Measurements from ENCODE around the gene RIBC1.
"Not testable (repeated sequence)": the region's sequence is repeated elsewhere in the genome, so short reads cannot be mapped to it uniquely, and the experiment has no call there.

Gene RIBC1

GRCh38 chrX:53422861-53423306, at the start of gene RIBC1:
Gene RIBC1, plus strand, starts transcription at chrX:53422873. Its CDS starts 3,404 bp downstream, at chrX:53426277.
- DNase-seq (ENCODE audit: low spot score) = no peak

DNA sequence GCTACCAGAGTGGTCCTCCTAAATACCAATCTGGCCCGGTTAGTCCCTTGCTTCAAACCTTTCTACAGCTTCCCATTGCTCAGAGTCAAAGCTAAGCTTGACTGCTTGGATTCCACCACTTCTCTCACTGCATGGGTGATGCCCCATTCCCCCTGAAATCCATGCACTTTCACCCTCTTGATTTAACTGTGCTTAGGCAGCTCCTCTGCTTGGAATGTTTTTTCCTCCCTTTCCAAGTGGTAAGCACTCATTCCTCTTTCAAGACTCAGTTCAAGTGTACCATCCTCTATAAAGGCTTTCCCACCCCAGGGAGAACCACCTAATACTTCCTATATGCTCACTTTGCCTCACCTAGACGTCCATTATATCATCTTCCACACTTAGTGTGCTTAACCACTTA, 49.4 kb upstream of the RIBC1 start:
- no peak for DNase-seq (ENCODE audit: low spot score)

- DNase-seq (ENCODE audit: low spot score) = no peak
Observed at GRCh38 chrX:53374222-53374820, 48.4 kb upstream of the RIBC1 start.

- no peak for DNase-seq (ENCODE audit: low spot score)
Observed at GRCh38 chrX:53374923-53375322, 47.8 kb upstream of the RIBC1 start.

- DNase-seq (ENCODE audit: low spot score) = no peak
Observed at GRCh38 chrX:53376888-53377287, 45.8 kb upstream of the RIBC1 start.

- DNase-seq (ENCODE audit: low spot score) = no peak
Observed at GRCh38 chrX:53377464-53377863, 45.2 kb upstream of the RIBC1 start.

GRCh38 chrX:53379008-53379710, 43.5 kb upstream of the RIBC1 start:
- no peak for DNase-seq (ENCODE audit: low spot score)

- no peak for DNase-seq (ENCODE audit: low spot score)
Observed at GRCh38 chrX:53379747-53380146, 42.9 kb upstream of the RIBC1 start.

DNA sequence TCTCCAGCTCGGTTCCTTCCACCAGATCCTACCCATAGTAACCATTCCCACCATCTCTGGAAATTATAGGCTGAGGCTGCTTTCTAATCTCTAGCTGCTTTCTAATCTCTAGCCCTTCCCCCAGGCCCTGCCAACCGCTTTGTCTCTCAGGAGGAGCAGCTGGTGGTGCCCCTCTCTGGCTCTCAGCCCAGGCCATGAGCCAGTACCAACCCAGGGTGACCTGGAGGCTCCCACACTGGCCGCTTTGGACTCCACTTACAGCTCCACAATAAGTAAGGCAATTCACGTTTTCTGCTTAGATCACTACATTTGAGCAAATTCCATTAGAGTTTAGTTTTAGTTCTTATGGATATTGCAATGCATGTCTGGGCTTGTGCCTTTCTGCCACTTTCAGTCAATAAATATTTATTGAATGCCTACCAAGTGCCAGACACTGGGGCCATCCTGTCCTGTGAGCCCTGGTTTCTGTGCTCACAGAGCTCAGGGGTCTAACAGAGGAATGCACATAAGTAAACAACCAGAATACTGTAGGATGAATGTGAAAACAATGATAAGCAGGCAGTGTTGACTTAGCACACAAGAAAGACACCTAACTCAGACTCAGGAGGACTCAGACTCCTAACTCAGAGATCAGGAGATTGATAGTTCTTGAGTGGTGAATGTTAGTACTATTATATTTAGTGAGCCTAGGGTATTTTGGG, 39.1 kb upstream of the RIBC1 start:
- DNase-seq (ENCODE audit: low spot score) = no peak

- DNase-seq (ENCODE audit: low spot score) = no peak
Observed at GRCh38 chrX:53395605-53396298, 26.9 kb upstream of the RIBC1 start.

GRCh38 chrX:53398216-53398615, 24.5 kb upstream of the RIBC1 start:
- DNase-seq (ENCODE audit: low spot score) = no peak

GRCh38 chrX:53403535-53403934, 19.1 kb upstream of the RIBC1 start:
- DNase-seq (ENCODE audit: low spot score) = no peak

- no peak for DNase-seq (ENCODE audit: low spot score)
Observed at GRCh38 chrX:53412446-53412845, 10.2 kb upstream of the RIBC1 start.

DNA sequence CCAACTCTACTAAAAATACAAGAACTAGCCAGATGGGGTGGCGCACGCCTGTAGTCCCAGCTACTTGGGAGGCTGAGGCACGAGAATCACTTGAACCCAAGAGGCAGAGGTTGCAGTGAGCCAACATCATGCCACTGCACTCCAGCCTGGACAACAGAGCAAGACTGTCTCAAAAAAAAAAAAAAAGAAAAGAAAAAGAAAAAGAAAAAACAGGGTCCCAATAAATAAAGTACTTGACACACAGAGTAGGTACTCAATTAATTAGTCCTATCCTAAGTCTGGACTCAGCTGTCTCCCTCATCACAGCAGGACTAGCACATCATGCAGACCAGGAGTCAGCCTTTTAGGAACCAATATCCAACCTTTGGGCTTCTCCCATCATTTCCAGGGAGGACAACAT, 2.3 kb upstream of the RIBC1 start:
- DNase-seq (ENCODE audit: low spot score) = not testable (repeated sequence)

- DNase-seq (ENCODE audit: low spot score) = no peak
Observed at GRCh38 chrX:53421125-53421524, 1.5 kb upstream of the RIBC1 start.

GRCh38 chrX:53421772-53422085, 944 bp upstream of the RIBC1 start:
- DNase-seq (ENCODE audit: low spot score) = no peak

DNA sequence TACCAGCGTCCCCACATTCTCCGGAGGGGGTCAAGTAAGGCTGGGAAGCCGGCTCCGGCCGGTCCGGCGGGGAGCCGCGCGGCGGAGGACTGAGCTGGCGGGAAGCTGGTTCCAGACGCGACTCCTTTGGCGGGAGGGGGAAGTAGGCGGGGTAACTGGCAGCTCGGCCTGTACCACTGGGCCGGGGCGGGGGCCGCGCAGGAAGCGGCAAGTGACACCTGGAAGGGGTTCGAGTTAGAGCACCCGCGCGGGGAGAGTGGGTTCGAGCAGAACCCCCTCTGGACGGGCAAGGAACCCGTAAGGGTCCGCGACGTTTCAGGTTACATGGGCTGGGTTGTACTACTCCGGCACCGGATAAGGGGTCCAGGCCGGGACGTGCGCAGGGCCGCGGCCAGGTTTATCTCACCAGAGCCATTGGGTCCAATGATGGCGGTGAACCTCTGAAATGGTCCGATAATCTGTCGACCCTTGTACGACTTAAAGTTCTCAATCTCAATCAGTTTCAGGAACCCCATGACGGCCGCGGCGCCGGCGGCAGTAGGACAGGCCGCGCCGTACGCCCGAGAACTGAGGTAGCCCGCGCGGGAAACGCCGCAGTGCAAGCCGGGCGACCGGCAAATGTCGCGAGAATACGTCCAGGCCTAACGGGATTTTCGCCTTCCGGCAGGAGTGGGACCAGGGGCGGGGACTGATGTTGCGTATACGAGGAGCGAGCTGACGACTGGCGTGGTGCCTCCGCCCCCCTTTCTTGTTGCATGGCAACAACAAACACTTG, 400 bp upstream of the RIBC1 start, which contains the start of gene SMC1A:
SMC1A (minus strand) TSS at position 569 of the 775 bp plus-strand sequence; CDS start at position 515, 54 bp downstream.
- peak; percentile 92 for DNase-seq (ENCODE audit: low spot score)

DNA sequence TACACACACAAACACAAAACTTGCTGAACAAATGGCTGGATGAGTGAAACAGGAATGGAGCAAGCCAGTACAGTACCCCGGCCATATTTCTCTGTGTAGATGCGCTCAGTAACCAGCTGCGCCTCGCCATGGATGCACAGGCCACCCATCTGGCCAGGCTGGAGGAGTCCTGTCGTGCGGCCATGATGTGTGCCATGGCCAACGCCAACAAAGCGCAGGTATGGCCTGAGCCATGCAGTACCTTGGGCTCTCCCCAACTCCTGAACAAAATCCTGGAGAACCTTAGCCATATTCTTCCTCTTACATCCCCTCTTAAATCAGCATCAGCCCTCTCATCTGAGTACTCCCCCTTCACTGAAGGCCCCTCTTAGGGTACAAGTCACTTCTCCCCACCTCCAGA, 7.1 kb downstream of the RIBC1 start:
- no peak for DNase-seq (ENCODE audit: low spot score)

DNA sequence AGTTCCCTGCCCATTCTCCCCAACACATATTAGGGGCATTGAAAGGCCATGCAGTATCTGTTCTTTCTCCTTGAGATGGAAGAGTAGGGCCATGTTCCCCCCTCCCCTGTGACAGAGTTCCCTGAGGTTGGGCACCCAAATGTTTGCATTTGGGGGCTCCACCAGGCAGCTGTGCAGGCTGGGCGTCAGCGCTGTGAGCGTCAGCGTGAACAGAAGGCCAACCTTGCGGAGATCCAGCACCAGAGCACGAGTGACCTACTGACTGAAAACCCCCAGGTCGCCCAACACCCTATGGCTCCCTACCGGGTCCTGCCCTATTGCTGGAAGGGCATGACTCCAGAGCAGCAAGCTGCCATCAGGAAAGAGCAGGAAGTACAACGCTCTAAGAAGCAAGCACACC, 7.6 kb downstream of the RIBC1 start:
- DNase-seq (ENCODE audit: low spot score) = no peak

DNA sequence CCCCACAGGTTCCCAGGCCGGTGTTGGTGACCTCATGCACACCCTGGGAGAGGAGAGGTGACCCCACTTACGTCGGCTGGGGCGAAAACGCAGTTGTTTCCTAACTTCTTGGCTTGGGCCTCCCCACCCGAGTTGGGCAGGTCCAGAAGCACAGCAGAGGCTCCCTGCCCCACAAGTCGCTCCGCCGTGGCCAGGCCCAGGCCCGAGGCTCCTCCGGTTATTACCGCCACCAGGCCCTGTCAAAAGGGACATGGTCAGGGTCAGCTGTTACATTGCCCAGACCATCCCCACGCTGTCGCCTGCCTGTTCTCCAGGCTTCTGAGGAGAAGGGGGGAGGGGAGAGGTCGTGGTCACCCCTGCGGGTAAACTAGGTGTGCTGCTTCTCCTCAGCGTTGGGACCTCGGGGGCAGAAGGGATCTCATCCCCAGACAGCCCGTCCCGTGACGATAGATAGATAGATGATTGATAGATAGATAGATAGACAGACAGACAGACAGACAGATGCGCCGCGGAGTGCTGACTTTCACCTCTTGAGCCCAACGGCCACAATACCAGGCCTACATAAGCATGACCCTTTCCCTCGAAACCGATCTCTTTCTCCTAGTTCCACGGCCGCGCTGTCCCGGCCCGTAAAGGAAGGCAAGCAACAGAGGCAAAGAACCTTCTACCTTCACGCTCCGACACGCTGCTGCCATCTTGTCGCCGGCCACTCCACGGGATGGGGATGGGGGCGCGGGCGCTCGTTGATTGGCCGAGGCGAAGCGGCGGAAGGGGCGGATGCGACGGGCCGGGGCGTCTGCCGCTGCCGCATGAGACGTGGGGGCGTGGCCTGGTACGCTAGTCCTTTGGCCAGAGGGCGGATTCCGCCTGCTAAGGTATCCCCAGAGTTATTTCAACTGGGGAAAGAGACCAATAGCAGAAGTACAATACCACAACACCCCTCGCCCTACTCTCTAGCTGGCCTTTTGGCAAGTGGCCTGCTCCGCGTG, 11.3 kb downstream of the RIBC1 start, which contains the start of gene HSD17B10:
HSD17B10 (minus strand) TSS at position 720 of the 989 bp plus-strand sequence; CDS start at position 695, 25 bp downstream.
- DNase-seq (ENCODE audit: low spot score) = peak; percentile 89
